ENCODE measurements around the gene WASHC4. TPM values are rescaled to one million over a fixed set of nuclear protein-coding genes. Genes with fewer than 3 reads are reported as not detected.

WASHC4 gene
- total RNA-seq, 1 experiment from 2014 or later: 42.9 TPM

DNA sequence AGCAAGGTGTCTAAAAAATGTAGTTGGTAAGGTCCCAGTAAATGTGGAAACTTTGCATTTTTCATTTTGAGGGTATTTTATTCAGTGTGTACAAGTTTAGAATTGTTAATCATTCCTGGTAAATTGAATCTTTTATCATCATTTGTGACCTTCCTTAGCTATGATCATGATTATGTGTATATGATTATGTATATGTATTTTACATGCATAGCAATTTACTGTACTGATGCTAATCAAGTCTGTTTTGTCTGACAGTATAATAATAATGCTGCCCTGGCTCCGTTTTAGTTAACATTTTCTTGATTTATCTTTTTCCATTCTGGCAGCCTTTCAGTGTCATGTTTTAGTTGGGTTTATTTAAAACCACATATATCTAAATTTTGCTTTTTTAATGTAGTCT, 9.4 kb downstream of the WASHC4 start:
- peaks cover 23% of the 10 kb centered on the region for H3K4me1 Mint-ChIP-seq
- H3K27ac Mint-ChIP-seq: no peak overlapping the region
- DNase-seq (ENCODE audit: low spot score) (no peak), ATAC-seq (no peak)
- CTCF ChIA-PET: no interaction called here
- H3K36me3 Mint-ChIP-seq: peaks cover 69% of the 10 kb centered on the region
- no peaks in the 10 kb centered on the region for H3K27me3 Mint-ChIP-seq (ENCODE audit: low read depth)
- H3K9me3 Mint-ChIP-seq: 0 out of 2 replicates have a peak, but pooled peaks cover 3% of the 10 kb centered on the region
- POLR2A ChIA-PET: no interaction called here
- TF ChIP-seq, protein P1, sequence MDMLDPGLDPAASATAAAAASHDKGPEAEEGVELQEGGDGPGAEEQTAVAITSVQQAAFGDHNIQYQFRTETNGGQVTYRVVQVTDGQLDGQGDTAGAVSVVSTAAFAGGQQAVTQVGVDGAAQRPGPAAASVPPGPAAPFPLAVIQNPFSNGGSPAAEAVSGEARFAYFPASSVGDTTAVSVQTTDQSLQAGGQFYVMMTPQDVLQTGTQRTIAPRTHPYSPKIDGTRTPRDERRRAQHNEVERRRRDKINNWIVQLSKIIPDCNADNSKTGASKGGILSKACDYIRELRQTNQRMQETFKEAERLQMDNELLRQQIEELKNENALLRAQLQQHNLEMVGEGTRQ (CRISPR knock-in tag; IDR thresholded peaks at IDR 0.05): no peak
- TF ChIP-seq ZNF219 (CRISPR knock-in tag; IDR thresholded peaks at IDR 0.05; ENCODE audit: borderline replicate concordance): no peak
- no peak for TF ChIP-seq USF1 (CRISPR knock-in tag; IDR thresholded peaks at IDR 0.05)
- TF ChIP-seq, protein P2, sequence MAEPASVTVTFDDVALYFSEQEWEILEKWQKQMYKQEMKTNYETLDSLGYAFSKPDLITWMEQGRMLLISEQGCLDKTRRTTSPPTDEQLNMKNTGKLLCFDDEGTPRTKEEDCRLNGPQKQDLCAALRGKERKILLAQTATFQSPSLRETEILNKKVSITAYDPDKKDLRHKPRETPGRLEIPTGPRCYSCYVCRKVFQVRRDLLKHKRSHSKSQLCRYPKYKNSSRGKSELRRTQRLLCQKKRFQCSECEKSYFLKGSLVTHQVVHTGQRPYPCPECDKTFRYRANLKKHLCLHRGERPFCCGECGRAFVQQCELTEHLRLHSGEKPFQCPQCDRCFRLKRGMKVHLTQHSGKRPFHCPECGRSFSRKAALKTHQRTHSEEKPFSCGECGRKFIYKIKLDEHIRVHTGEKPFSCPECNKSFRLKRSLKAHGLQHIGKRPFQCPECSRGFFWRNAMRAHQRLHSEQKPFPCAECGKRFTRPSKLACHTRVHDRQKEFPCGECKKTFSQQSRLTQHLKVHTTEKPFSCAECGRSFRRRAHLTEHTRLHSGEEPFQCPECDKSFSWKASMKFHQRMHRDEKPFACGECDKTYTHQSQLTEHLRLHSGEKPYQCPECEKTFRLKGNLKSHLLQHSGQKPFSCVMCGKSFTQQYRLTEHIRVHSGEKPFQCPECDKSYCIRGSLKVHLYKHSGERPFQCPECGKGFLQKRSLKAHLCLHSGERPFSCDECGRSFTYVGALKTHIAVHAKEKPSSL (CRISPR knock-in tag; conservative IDR thresholded peaks at IDR 0.05): no peak
- TF ChIP-seq, protein P3, sequence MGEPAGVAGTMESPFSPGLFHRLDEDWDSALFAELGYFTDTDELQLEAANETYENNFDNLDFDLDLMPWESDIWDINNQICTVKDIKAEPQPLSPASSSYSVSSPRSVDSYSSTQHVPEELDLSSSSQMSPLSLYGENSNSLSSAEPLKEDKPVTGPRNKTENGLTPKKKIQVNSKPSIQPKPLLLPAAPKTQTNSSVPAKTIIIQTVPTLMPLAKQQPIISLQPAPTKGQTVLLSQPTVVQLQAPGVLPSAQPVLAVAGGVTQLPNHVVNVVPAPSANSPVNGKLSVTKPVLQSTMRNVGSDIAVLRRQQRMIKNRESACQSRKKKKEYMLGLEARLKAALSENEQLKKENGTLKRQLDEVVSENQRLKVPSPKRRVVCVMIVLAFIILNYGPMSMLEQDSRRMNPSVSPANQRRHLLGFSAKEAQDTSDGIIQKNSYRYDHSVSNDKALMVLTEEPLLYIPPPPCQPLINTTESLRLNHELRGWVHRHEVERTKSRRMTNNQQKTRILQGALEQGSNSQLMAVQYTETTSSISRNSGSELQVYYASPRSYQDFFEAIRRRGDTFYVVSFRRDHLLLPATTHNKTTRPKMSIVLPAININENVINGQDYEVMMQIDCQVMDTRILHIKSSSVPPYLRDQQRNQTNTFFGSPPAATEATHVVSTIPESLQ (CRISPR knock-in tag; IDR thresholded peaks at IDR 0.05): no peak
- TF ChIP-seq MXD4 (CRISPR knock-in tag; IDR thresholded peaks at IDR 0.05; ENCODE audit: borderline replicate concordance): no peak
- TF ChIP-seq, protein P4, sequence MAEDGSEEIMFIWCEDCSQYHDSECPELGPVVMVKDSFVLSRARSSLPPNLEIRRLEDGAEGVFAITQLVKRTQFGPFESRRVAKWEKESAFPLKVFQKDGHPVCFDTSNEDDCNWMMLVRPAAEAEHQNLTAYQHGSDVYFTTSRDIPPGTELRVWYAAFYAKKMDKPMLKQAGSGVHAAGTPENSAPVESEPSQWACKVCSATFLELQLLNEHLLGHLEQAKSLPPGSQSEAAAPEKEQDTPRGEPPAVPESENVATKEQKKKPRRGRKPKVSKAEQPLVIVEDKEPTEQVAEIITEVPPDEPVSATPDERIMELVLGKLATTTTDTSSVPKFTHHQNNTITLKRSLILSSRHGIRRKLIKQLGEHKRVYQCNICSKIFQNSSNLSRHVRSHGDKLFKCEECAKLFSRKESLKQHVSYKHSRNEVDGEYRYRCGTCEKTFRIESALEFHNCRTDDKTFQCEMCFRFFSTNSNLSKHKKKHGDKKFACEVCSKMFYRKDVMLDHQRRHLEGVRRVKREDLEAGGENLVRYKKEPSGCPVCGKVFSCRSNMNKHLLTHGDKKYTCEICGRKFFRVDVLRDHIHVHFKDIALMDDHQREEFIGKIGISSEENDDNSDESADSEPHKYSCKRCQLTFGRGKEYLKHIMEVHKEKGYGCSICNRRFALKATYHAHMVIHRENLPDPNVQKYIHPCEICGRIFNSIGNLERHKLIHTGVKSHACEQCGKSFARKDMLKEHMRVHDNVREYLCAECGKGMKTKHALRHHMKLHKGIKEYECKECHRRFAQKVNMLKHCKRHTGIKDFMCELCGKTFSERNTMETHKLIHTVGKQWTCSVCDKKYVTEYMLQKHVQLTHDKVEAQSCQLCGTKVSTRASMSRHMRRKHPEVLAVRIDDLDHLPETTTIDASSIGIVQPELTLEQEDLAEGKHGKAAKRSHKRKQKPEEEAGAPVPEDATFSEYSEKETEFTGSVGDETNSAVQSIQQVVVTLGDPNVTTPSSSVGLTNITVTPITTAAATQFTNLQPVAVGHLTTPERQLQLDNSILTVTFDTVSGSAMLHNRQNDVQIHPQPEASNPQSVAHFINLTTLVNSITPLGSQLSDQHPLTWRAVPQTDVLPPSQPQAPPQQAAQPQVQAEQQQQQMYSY (CRISPR knock-in tag; IDR thresholded peaks at IDR 0.05): no peak
- no peak for TF ChIP-seq ETV6 (CRISPR knock-in tag; IDR thresholded peaks at IDR 0.05)
- no peak for TF ChIP-seq OVOL2 (CRISPR knock-in tag; IDR thresholded peaks at IDR 0.05; ENCODE audit: borderline replicate concordance)
- TF ChIP-seq TEAD1 (CRISPR knock-in tag; IDR thresholded peaks at IDR 0.05): no peak
- no peak for TF ChIP-seq NFATC4 (CRISPR knock-in tag; IDR thresholded peaks at IDR 0.05)
- TF ChIP-seq, protein P5, sequence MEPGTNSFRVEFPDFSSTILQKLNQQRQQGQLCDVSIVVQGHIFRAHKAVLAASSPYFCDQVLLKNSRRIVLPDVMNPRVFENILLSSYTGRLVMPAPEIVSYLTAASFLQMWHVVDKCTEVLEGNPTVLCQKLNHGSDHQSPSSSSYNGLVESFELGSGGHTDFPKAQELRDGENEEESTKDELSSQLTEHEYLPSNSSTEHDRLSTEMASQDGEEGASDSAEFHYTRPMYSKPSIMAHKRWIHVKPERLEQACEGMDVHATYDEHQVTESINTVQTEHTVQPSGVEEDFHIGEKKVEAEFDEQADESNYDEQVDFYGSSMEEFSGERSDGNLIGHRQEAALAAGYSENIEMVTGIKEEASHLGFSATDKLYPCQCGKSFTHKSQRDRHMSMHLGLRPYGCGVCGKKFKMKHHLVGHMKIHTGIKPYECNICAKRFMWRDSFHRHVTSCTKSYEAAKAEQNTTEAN (CRISPR knock-in tag; IDR thresholded peaks at IDR 0.05): no peak
- TF ChIP-seq, protein P6, sequence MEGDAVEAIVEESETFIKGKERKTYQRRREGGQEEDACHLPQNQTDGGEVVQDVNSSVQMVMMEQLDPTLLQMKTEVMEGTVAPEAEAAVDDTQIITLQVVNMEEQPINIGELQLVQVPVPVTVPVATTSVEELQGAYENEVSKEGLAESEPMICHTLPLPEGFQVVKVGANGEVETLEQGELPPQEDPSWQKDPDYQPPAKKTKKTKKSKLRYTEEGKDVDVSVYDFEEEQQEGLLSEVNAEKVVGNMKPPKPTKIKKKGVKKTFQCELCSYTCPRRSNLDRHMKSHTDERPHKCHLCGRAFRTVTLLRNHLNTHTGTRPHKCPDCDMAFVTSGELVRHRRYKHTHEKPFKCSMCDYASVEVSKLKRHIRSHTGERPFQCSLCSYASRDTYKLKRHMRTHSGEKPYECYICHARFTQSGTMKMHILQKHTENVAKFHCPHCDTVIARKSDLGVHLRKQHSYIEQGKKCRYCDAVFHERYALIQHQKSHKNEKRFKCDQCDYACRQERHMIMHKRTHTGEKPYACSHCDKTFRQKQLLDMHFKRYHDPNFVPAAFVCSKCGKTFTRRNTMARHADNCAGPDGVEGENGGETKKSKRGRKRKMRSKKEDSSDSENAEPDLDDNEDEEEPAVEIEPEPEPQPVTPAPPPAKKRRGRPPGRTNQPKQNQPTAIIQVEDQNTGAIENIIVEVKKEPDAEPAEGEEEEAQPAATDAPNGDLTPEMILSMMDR (IDR thresholded peaks at IDR 0.05): no peak
- no peak for TF ChIP-seq TCF7 (CRISPR knock-in tag; IDR thresholded peaks at IDR 0.05; ENCODE audit: low read depth)
- no peak for TF ChIP-seq EMX1 (CRISPR knock-in tag; IDR thresholded peaks at IDR 0.05)
- no peak overlapping the region for H3K4me3 Mint-ChIP-seq
